DMS53 treated with DMSO at 0.1 percent for 48 hours (cell line): ENCODE data around the gene PAPOLB.

ENCODE experiments used
- DNase-seq: peaks from one replicate; lab custom pipeline; 2025; ENCODE audit not compliant: unreplicated experiment; lab: John Stamatoyannopoulos, UW

The PAPOLB gene

GRCh38 chr7:4825081-4825480, 36.7 kb downstream of the PAPOLB start:
- DNase-seq: no peak

GRCh38 chr7:4824120-4824775, 37.6 kb downstream of the PAPOLB start:
- DNase-seq: no peak

GRCh38 chr7:4823441-4824119, 38.2 kb downstream of the PAPOLB start:
- DNase-seq: no peak

- DNase-seq: no peak
Observed at GRCh38 chr7:4822677-4823076, 39.2 kb downstream of the PAPOLB start.

- no peak for DNase-seq
Observed at GRCh38 chr7:4820967-4821471, 40.8 kb downstream of the PAPOLB start.

GRCh38 chr7:4820405-4820966, 41.3 kb downstream of the PAPOLB start:
- DNase-seq: no peak

- DNase-seq: no peak
Observed at GRCh38 chr7:4819560-4820404, 42.0 kb downstream of the PAPOLB start.

GRCh38 chr7:4818000-4818794, 43.6 kb downstream of the PAPOLB start:
- DNase-seq: no peak

- no peak for DNase-seq
Observed at GRCh38 chr7:4817178-4817901, 44.5 kb downstream of the PAPOLB start.

- DNase-seq: no peak
Observed at GRCh38 chr7:4816419-4817080, 45.3 kb downstream of the PAPOLB start.

- no peak for DNase-seq
Observed at GRCh38 chr7:4815609-4816418, 46.0 kb downstream of the PAPOLB start.

GRCh38 chr7:4815121-4815520, 46.7 kb downstream of the PAPOLB start:
- no peak for DNase-seq

- DNase-seq: no peak
Observed at GRCh38 chr7:4814433-4814832, 47.4 kb downstream of the PAPOLB start.

GRCh38 chr7:4809666-4810065, 52.2 kb downstream of the PAPOLB start:
- no peak for DNase-seq

- no peak for DNase-seq
Observed at GRCh38 chr7:4809091-4809591, 52.7 kb downstream of the PAPOLB start.

- DNase-seq: no peak
Observed at GRCh38 chr7:4808565-4808964, 53.3 kb downstream of the PAPOLB start.

- DNase-seq: no peak
Observed at GRCh38 chr7:4808026-4808425, 53.8 kb downstream of the PAPOLB start.
